ENCODE results near the gene FAM3D.
A peak's percentile ranks its signal among the peaks of the same experiment; 100 is the strongest.
"Not testable (repeated sequence)": the region's sequence is repeated elsewhere in the genome, so short reads cannot be mapped to it uniquely, and the experiment has no call there.

Gene FAM3D, protein sequence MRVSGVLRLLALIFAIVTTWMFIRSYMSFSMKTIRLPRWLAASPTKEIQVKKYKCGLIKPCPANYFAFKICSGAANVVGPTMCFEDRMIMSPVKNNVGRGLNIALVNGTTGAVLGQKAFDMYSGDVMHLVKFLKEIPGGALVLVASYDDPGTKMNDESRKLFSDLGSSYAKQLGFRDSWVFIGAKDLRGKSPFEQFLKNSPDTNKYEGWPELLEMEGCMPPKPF

DNA sequence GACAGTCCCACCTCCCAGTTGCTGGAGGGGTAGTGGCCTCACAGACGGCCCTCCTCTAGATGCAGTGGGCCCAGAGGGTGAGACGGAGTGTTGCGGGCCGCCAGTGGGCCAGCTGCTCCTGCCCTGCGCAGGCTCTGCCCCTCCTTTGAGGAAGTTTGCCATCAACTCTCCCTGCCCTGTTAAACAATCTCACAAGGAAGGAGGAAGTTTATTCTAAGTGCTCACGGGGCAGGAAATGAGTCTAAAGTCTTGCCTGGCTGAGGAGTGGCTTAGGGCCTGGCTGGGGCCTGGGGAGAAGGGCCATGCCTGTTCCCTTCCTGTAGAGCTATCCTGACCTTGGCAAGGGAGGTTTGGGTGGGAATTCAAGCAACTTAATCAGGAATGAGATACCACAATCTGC, at the start of gene FAM3D:
FAM3D (minus strand) TSS at position 92 of the 400 bp plus-strand sequence. CDS start 11,211 bp downstream, outside the sequence.
- DNase-seq = no peak

- no peak for DNase-seq
These were observed 47.3 kb upstream of the FAM3D start for GRCh38 chr3:58713715-58714401.

DNA sequence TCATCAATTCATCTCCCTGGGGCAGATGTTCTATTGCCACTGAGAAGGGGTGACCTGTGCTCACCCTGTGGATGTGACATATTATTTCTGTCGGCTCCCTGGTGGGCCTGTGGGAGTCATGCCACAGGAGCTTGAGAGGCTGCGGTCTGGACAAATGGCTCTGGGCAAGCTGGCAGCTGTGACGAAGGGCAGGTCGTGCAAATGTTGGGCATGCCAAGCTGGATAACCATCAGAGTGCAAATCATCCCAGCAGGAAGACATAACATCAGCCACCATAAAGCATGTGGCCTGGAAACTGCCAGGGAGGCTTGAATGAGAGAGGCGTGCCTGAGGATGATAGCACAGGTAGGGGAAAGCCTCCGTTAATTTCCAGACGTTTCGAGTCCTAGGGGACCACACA, 45.3 kb upstream of the FAM3D start:
- no peak for DNase-seq

GRCh38 chr3:58708983-58709382, 42.4 kb upstream of the FAM3D start:
- not testable (repeated sequence) for DNase-seq

GRCh38 chr3:58708116-58708791, 41.7 kb upstream of the FAM3D start:
- DNase-seq = no peak

GRCh38 chr3:58707390-58707930, 40.9 kb upstream of the FAM3D start:
- DNase-seq = no peak

GRCh38 chr3:58706395-58707167, 40.0 kb upstream of the FAM3D start:
- no peak for DNase-seq

DNA sequence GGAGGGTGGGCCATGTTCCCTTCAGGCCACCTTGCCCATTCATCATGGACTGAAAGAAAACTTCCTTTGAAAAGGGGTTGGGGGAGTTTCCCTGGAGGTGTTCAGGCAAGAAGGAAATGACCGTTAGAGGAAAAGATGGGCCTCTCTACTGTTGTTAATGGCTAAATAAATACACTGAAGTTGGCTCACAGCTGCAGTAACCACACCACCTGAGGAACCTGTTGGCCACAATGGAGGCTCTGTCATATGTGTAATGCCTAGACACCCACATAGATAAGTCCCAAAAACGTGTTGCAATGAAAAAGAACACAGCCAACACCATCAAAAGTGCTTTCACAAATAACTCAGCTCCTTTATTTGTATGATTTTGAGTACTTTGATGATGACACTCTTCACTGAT, 38.2 kb upstream of the FAM3D start:
- DNase-seq = no peak

DNA sequence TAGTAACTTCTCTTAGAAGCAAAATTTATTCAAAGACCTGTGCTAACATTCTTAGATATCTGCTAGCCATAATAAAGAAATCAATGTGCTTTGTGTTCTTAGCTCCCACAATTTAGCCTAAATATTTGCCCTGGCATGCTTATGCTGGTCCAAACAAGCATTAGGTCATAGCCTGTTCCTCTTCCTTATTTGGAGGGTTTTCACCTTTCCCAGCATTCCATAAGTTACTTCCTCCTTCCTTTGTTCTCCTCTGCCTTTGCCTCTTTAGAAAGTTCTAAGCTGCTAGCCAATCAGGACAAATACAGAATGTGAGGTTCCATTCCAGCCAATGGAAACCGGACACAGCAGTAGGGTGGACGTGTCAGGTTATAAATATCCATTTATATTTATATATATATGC, 37.7 kb upstream of the FAM3D start:
- not testable (repeated sequence) for DNase-seq

- no peak for DNase-seq
These were observed 31.7 kb upstream of the FAM3D start for GRCh38 chr3:58698246-58698645.

DNA sequence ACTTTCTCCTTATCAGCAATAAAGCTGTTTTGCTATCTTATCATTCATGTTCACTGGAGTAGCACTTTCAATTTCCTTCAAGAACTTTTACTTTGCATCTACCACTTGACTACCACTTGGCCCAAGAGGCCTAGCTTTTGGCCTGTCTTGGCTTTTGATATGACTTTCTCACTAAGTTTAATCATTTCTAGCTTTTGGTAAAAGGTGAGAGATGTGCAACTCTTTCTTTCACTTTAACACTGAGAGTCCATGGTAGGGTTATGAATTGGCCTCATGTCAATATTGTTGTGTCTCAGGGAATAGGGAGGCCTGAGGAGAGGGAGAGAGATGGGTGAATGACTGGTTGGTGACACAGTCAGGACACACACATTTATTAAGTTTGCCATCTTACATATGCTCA, 31.0 kb upstream of the FAM3D start:
- DNase-seq = no peak

DNA sequence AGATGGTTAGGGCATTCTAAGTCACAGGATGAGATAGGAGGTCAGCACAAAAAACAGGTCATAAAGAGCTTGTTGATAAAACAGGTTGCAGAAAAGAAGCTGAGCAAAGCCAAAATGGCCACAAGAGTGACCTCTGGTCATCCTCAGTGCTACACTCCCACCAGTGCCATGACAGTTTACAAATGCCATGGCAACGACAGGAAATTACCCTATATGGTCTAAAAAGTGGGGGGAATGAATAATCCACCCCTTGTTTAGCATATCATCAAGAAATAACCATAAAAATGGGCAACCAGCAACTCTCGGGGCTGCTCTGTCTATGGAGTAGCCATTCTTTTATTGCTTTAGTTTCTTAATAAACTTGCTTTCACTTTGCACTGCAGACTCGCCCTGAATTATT, 30.2 kb upstream of the FAM3D start:
- DNase-seq = not testable (repeated sequence)

- no peak for DNase-seq
These were observed 29.5 kb upstream of the FAM3D start for GRCh38 chr3:58696093-58696492.

- not testable (repeated sequence) for DNase-seq
These were observed 28.7 kb upstream of the FAM3D start for GRCh38 chr3:58695284-58695683.

GRCh38 chr3:58693940-58694850, 27.6 kb upstream of the FAM3D start:
- DNase-seq = no peak

DNA sequence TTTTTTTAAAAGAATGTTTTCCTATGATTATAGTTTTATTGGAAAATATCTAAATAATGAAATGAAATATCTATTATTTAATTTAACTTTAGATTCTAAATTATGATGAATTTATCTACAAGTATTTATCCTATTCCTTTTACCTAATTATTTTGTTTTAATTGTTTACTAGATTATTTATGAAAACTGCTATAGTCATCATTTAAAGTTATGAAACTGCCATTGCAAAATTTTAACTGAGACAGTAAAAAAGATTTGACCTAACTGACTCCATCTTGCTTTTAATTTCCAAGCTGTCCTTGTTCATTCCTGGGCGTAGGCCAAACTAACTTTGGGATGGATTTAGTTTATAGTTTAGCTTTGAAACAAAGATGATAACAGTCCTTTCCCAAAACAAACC, 25.9 kb upstream of the FAM3D start:
- DNase-seq = no peak

- no peak for DNase-seq
These were observed 25.4 kb upstream of the FAM3D start for GRCh38 chr3:58691997-58692396.

DNA sequence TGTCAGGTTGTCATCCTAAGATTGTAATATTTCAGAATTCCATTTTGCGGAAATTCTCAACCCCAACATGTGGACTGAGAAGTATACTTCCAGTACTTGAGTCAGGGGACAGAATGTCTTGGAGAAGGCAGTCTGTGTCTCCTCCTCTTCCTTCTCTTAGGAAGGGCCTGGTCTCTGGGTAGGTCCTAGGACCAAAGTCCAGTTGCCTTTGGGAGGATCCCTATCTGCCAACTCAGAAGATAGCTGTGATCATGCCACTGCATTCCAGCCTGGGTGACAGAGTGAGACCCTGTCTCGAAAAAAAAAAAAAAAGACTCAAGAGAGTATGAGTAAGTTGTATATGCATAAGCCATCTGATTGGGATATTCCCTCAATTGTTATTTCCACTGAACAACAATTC, 23.9 kb upstream of the FAM3D start:
- no peak for DNase-seq

- DNase-seq = no peak
These were observed 22.0 kb upstream of the FAM3D start for GRCh38 chr3:58688574-58688973.

DNA sequence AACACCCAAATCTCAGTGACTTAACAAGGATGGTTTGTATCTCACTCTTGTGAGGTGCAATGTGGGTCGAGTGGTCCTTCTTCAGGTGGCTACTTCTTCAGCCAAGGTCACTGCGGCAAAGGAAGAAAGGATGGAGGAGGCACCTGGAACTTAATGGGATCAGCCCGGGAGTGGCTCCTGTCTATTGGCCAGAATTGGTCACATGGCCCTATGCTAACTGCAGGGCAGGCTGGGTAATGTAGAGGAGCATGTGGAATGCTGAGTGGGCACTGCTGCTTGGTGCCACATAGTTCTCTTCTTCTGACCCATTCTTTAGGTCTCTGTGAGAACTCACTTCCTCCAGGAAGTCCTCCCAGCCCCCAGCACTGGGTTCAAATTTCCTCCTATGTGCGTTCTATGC, 20.3 kb upstream of the FAM3D start:
- DNase-seq = no peak

DNA sequence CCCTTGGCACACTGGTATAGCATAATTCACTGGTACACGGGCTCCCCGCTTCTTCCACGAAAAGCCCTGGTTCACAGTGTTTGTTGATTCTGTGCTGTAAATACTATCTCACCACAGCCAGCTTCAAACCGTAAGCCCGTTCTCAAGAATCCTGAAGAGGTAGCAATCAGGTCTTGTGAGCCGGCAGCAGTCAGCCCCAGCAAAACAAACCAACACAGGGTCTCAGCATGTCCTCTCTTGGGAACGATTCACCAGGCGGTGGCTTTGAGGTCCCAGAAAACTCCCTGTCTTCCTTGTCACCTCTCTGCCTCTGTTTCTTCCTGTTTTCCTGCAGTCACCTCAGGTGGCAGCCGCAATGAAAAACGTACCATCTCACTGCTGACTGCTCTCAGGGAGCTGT, 19.1 kb upstream of the FAM3D start:
- DNase-seq = no peak

GRCh38 chr3:58683466-58683865, 16.9 kb upstream of the FAM3D start:
- peak; percentile 56 for DNase-seq

Data from HCEC 1CT (cell line).